Thyroid gland (tissue), 4 donors: ENCODE measurements around the gene NCKAP5.

Experiments used
- CTCF ChIP-seq, 6 experiments: fragments of 200-600 bp in 3 of 6; fragments of 450-650 bp in 3 of 6; sonication (generic) in 3 of 6; IDR thresholded peaks; one replicate each; pipeline ENCODE4 v1.5.1; 2016 to 2019; ENCODE audit warnings: antibody characterized with exemption in 6 of 6, mild to moderate bottlenecking in 2 of 6, inconsistent platforms in 1 of 6, moderate library complexity in 1 of 6
- POLR2A ChIP-seq, 2 donors: fragments of 450-650 bp; IDR thresholded peaks; one replicate each; pipeline ENCODE4 v1.6.1; 2017; ENCODE audit warnings: antibody characterized with exemption in 2 of 2, mild to moderate bottlenecking in 2 of 2, moderate library complexity in 1 of 2

DNA sequence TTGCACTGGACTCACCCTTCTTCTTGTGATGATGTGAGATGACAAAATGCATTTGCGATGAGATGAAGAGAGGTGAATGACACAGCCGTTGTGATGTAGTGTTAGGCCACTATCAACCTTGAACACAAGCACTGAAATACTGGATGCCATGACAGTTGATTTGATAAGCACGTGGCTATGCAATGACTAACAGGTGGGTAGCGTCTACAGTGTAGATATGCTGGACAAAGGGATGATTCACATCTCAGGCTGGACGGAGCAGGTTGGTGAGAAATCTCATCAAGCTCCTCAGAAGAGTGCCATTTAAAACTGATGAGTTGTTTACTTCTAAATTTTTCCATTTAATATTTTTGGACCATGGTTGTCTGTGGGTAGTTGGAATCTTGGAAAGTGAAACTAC, 522.5 kb downstream of the NCKAP5 start:
- no peak for TF ChIP-seq CTCF (IDR thresholded peaks at IDR 0.05)
- no peak for TF ChIP-seq POLR2A (IDR thresholded peaks at IDR 0.05)
